GM19043 (cell line): ENCODE data around the gene EEF1A2.

Experiments
- ATAC-seq: cut with Tn5 transposase; IDR thresholded peaks from one replicate; pipeline ENCODE4 v1.9.1; 2021; ENCODE audit warnings: low read depth; ENCODE audit not compliant: unreplicated experiment

EEF1A2 gene

GRCh38 chr20:63537525-63538203 is 38.8 kb upstream of the EEF1A2 start:
- ATAC-seq = peak; percentile 81

- peak; percentile 20 for ATAC-seq
Observed at GRCh38 chr20:63536997-63537524, 38.2 kb upstream of the EEF1A2 start, which contains the start of gene PTK6. TSS of gene PTK6 (minus strand) at chr20:63537376. CDS start at chr20:63537314, 62 bp downstream.

GRCh38 chr20:63536241-63536977 is 37.5 kb upstream of the EEF1A2 start:
- ATAC-seq = no peak

GRCh38 chr20:63534831-63535651 is 36.2 kb upstream of the EEF1A2 start:
- ATAC-seq = no peak

- no peak for ATAC-seq
Observed at GRCh38 chr20:63534427-63534830, 35.5 kb upstream of the EEF1A2 start.

GRCh38 chr20:63533871-63534393 is 35.0 kb upstream of the EEF1A2 start:
- ATAC-seq = no peak

GRCh38 chr20:63533388-63533787 is 34.5 kb upstream of the EEF1A2 start:
- ATAC-seq = no peak

- no peak for ATAC-seq
Observed at GRCh38 chr20:63532449-63532971, 33.6 kb upstream of the EEF1A2 start.

- ATAC-seq = no peak
Observed at GRCh38 chr20:63531686-63532448, 33.0 kb upstream of the EEF1A2 start.

GRCh38 chr20:63530788-63531160 is 31.9 kb upstream of the EEF1A2 start:
- no peak for ATAC-seq

- ATAC-seq = no peak
Observed at GRCh38 chr20:63529861-63530787, 31.2 kb upstream of the EEF1A2 start.

GRCh38 chr20:63529180-63529860 is 30.4 kb upstream of the EEF1A2 start:
- ATAC-seq = no peak

- ATAC-seq = no peak
Observed at GRCh38 chr20:63527184-63527583, 28.3 kb upstream of the EEF1A2 start.

GRCh38 chr20:63525971-63526370 is 27.1 kb upstream of the EEF1A2 start:
- no peak for ATAC-seq

- ATAC-seq = no peak
Observed at GRCh38 chr20:63525185-63525584, 26.3 kb upstream of the EEF1A2 start.

- ATAC-seq = no peak
Observed at GRCh38 chr20:63522981-63523611, 24.2 kb upstream of the EEF1A2 start.

GRCh38 chr20:63522091-63522868 is 23.4 kb upstream of the EEF1A2 start:
- no peak for ATAC-seq
